Liver (tissue), 3 donors: ENCODE results near the gene PSMD7.

Experiments
- CTCF ChIP-seq: fragments of 150-350 bp; IDR thresholded peaks from 2 replicates; pipeline ENCODE4 v1.5.1; 2017; ENCODE audit warnings: improper control_type of control experiment, low read depth, low read length; ENCODE audit not compliant: missing input control
- JUND ChIP-seq, 2 donors: IDR thresholded peaks; 2 replicates each; pipeline ENCODE4 v1.6.1; 2016; ENCODE audit warnings: antibody characterized with exemption in 2 of 2
- donor health status: healthy.
- donor health status: healthy.

DNA sequence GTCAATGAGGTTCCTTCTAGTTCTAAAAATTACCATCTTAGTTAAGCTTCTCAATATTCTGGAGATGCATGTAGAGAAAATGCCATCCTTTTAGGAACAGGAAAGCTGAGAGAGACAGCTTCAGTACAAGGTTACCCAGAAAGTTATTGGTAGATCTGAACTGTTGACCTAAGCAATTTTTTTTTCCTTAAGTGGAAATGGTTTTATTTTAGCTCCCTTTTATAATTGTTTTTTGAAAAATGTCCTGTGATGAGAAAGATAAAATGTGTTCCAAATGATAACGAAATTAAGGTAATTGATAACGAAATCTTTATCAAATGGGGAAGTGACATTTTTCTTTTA, 8.2 kb downstream of the PSMD7 start:
- no peak for TF ChIP-seq CTCF
- TF ChIP-seq JUND (IDR thresholded peaks at IDR 0.05): no peak
